ENCODE measurements around the gene ACSM4.

Gene ACSM4

DNA sequence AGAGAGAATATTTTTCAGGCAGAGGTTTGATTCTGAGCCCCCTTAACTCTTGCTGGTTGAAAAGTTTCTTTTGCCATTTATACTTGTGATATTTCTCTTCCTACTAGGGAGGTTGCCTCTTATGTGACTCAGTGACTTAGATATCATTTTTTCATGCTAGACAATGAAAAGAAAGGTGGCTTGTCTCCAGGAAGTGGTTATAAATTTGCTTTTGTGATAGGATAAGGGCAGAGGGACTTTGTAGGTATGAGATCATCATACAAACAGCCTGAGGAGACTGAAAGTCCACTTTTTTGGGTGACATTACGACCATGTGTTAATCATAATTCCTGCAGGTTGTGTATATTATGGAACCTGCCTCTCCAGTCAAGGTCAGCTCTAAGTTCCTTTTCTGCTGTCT lies 35.8 kb downstream of the ACSM4 start:
- no peak for DNase-seq

DNA sequence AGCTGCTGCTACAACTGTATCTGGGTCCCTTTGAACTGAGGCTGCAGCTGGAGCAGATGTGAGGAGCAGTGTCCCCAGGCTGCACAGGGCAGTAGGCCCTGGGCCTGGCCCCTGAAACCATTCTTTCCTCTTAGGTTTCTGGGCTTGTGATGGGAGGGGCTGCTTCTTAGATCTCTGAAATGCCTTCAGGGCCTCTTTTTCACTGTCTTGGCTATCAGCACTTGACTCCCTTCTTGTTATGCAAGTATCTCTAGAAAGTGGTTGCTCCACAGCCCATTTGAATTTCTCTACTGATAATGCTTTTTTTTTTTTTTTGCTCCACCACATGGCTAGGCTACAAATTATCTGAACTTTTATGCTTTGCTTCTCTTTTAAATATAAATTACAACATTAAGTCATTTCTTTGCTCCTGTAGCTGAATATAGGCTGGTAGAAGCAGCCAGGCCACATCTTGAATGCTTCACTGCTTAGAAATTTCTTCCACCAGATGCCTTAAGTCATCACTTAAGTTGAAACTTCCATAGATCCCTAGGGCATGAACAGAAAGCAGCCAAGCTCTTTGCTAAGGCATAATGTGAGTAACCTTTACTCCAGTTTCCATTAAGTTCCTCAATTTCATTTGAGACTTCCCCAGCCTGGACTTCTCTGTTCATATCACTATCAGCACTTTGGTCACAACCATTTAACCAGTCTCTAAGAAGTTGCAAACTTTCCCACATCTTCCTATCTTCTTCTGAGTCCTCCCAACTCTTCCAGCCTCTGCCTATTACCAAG lies 41.1 kb downstream of the ACSM4 start:
- no peak for DNase-seq

DNA sequence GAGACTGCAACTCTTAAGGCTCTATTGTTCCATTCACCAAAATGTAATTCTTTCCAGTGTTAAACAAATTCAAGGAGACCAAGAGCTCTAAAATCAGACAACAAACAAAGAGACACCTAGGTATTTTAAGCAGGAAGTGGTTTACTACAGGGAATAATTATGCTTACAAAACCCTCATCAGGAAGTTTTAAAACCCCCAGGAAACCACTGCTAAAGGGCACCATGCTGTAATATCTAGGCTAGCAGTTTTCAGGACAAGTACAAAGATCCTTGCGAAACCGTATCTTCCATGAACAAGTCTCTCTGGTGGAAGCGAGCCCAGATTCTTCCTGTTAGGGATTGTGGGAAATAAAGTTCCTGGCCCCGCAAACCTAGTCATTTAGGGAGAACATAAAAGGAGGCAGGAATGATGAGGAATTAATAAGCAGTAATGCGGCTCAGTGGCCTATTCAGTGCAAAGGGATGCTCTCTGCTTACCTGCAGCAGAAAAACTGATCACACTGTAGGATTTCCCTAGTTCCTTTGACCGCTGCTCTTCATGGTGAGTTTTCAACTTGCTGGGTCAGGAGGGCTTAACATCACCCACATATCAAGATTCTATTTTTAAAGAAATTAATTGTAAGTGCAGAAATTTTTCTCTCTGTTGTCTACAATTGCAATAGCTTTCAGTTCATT lies 42.8 kb downstream of the ACSM4 start:
- DNase-seq: no peak

DNA sequence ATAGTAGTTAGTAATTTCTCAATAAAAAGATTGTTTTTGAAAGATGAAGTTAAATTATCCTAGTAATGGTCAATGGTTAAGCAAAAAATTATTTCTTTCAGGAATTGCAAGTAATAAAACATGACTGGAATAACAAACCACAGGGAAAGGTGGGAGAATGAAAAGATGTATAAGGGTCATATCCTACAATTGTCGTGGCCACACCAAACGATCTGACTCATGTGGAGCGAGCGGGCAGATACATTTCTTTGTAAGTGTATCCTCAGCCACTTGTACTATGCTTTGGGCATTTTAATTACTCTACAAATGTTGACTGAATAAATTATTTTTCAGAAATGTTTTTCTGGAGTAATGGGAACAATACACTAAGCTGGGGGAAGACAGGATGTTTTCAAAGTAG lies 45.5 kb downstream of the ACSM4 start:
- no peak for DNase-seq

DNA sequence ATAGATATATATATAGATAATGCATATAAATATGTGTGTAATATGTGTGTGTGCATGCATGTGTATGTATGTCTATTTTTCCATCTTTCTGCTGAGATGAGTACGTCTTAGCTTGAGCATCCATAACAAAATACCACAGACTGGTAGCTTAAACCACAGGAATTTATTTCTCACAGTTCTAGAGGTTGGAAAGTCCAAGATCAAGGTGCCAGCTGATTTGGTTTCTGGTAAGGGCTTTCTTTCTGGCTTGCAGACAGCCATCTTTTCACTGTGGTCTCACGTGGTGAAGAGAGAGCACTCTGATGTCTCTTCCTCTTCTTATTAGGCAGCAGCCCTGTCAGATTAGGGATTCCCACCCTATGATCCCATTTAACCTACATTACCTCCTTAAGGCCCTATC lies 47.3 kb downstream of the ACSM4 start:
- no peak for DNase-seq

DNA sequence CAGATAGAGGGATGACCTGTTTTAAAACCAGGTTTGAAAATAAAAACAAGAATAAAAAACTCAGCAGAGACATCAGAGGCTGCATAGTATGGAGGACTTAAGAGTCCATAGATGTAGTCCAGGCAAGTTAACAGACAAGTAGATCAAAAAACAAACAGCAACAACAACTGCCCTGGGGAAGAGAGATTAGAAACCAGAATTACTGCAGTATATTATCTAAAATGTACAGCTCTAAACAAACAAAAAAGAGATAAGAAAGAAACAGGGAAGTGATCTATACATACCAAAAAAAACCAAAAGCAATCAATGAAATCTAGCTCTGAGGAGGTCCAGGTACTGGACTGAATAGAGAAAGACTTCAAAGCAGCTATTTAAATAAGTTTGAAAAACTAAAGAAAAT lies 48.8 kb downstream of the ACSM4 start:
- DNase-seq: no peak

DNA sequence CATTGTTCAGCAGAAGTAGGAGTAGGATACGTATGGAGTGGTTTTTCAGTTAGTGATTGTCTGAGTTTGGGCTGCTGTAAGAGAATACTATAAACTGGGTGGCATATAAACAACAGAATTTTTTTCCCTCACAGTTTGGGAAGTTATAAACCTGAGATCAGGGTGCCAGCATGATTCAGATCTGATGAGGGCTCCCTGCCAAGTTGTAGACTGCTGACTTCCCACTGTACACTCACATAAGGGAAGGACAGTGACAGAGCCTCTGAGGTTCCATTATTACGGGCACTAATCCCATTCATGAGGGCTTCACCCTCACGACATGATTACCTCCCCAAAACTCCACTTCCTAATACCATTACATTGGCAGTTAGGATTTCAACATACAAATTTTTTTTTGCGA lies 50.7 kb downstream of the ACSM4 start:
- DNase-seq: no peak

DNA sequence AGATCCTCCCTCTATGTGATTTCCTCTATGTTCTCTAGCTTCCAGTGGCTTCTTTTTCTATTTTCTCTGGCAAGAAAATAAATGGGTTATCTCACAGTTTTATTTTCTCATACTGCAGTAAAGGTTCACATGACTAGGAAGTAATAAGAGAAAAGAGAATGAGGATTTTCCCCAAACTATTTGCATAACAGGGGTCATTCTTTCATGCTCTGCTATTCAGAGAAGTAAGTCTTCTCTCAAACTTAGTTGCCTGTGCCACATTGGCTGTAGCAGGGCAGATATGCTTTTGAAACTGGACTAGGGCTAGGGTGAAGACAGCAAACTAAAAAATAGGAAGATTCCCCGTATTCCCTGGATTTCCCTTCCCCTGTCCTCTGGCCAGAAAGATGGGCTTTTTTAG lies 57.4 kb downstream of the ACSM4 start:
- no peak for DNase-seq

DNA sequence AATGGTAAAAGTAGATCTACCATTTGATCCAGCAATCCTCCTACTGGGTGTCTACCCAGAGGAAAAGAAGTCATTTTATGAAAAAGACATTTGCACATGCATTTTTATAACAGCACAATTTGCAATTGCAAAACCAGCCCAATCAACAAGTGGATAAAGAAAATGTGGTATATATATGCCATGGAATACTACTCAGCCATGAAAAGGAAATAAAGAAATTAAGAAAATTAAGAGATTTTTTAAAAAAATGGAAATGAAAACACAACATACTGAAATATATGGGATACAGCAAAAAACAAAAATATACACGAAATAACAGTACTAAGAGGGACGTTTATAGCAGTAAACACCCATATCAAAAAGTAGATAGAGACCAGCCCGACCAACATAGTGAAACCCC lies 58.9 kb downstream of the ACSM4 start:
- no peak for DNase-seq

DNA sequence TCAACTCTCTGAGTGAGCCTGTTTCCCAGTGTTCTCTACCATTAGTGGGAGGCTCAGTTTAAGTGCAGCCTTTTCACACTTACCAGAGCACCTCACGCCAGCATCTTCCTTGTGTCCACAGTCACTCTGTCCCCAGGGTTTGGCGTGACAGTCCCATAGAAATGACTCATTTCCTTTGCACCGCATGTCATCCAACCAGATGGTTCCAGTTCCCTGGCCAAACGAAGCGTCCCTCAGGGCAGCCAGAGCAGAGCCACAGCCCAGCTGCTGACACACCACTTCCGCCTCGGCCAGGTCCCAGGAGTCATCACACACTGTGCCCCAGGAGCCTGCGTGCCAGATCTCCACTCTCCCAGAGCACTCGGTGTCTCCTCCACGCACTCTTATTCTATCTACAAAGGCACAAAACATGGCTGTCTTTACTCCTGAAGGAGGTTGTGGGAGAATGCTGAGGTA lies 65.4 kb downstream of the ACSM4 start:
- DNase-seq: no peak

DNA sequence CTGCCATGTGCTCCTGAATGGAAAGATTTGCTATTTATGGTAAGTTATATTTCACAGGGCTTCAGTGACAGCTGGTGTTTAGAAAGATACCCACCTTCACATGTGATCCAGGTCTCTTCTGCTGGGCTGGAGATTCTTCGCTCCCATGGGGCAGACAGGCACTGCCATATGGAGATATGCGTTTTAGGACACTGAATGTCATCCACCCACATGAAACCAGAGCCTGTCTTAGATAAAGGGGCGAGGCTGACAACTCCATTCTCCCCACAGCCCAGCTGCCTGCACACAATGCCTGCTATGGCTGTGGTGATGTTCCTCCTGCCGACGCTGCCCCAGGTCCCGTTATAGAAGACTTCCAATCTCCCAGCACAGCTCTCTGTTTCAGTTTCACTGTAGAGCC lies 69.4 kb downstream of the ACSM4 start:
- DNase-seq: no peak

DNA sequence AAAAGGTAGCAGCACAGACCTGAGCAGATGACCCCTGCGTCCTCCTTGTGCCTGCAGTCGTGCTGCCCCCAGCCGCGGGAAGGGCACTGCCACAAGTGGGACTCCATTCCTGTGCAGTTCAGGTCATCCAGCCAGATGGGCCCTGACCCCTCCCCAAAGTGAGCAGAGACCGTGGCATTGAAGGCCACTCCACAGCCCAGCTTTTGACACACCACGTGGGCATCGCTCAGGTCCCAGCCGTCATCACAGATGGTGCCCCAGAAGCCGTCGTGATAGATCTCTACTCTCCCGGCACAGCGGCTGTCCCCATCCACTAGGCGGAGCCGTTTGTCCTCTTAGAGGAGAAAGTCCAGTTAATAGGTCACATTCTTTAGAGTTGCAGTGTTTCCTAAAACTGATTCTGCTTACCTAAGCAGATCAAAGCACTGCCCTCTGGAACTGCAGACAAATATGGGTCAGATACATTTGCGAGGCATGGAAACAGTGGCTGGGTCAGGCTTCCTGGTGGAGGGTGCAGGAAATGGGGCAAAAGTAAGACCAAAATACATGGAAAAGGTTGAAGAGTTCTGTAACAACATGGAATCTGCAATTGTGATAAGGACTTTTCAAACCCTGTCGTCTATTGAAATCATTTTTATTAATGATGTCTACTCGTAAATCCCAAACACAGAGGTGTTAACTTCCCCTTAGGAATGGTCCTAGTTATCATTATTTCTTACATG lies 70.7 kb downstream of the ACSM4 start:
- DNase-seq: no peak

DNA sequence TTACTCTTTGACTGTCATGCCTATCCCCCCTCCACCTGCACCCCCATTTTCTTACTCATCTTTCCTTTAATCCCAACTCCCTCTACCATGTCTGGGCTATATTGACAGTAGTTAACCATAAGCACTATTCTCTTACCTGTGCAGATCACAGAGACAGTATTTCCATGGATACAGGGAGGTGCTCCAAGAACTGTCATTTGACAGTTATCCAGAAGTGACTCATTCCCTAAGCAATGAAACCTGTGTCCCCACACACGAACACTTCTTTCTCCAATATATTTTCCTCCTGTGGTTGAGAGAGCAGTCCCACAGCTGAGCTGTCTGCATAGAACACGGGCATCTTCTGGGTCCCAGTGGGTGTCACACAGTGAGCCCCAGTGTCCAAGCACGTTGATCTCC lies 71.3 kb downstream of the ACSM4 start:
- DNase-seq: no peak

DNA sequence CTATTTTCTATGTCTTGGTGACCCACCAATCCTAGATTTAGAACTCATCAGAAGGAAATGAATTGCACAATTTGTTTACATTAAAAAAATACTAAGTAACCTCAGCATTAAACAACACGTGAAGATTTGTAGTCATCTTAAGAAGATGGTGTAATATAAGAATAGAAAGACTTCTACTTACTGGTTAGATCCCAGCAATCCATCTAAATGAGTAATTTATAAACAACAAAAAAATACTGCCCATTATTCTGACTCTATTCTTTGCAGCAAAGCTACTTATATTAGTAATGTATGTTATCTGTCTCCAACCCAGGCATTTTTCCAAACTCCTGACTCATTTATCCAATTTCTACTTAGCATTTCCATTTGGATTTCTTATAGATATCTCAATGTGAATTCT lies 72.3 kb downstream of the ACSM4 start:
- DNase-seq: no peak

Data from activated CD8-positive, alpha-beta memory T cell treated with anti-CD3 and anti-CD28 coated beads, Interleukin-2, amount 50 U/mL, for 4 hours (primary cell).